Osteocyte (in vitro differentiated cells): ENCODE results near the gene RAB6A. TPM values are rescaled to one million over a fixed set of nuclear protein-coding genes. Genes with fewer than 3 reads are reported as not detected.

Experiments used
- DNase-seq: peaks from one replicate; pipeline ENCODE4 v3.0.0; 2021; ENCODE audit warnings: mixed read lengths; ENCODE audit not compliant: unreplicated experiment; ENCODE audit errors: extremely low spot score
- H3K27ac Mint-ChIP-seq: one replicate; pipeline ENCODE4 v1.8.0; 2021; ENCODE audit warnings: mild to moderate bottlenecking, mixed read lengths; ENCODE audit not compliant: unreplicated experiment
- H3K27me3 Mint-ChIP-seq: one replicate; pipeline ENCODE4 v1.8.0; 2021; ENCODE audit warnings: mixed read lengths; ENCODE audit not compliant: unreplicated experiment
- H3K36me3 Mint-ChIP-seq: one replicate; pipeline ENCODE4 v1.8.0; 2021; ENCODE audit warnings: mixed read lengths; ENCODE audit not compliant: unreplicated experiment
- H3K4me1 Mint-ChIP-seq: one replicate; pipeline ENCODE4 v1.8.0; 2021; ENCODE audit warnings: mixed read lengths; ENCODE audit not compliant: unreplicated experiment
- H3K4me3 Mint-ChIP-seq: one replicate; pipeline ENCODE4 v1.8.0; 2021; ENCODE audit warnings: mild to moderate bottlenecking, moderate library complexity, mixed read lengths; ENCODE audit not compliant: unreplicated experiment
- H3K9me3 Mint-ChIP-seq: one replicate; pipeline ENCODE4 v1.8.0; 2021; ENCODE audit warnings: mixed read lengths; ENCODE audit not compliant: unreplicated experiment
- total RNA-seq: library from RNA; stranded (reverse); gene quantifications from 2 replicates; pipeline ENCODE4 v1.2.1, GENCODE V29; 2021
- TF ChIP-seq, protein P1 (sequence below): fragments of 200-600 bp; sonication (generic); IDR thresholded peaks from 2 replicates; pipeline ENCODE4 v1.5.0; 2021; ENCODE audit warnings: antibody characterized with exemption, mild to moderate bottlenecking, moderate library complexity

The RAB6A gene
- total RNA-seq, 1 donor from 2014 or later, result 145 TPM

DNA sequence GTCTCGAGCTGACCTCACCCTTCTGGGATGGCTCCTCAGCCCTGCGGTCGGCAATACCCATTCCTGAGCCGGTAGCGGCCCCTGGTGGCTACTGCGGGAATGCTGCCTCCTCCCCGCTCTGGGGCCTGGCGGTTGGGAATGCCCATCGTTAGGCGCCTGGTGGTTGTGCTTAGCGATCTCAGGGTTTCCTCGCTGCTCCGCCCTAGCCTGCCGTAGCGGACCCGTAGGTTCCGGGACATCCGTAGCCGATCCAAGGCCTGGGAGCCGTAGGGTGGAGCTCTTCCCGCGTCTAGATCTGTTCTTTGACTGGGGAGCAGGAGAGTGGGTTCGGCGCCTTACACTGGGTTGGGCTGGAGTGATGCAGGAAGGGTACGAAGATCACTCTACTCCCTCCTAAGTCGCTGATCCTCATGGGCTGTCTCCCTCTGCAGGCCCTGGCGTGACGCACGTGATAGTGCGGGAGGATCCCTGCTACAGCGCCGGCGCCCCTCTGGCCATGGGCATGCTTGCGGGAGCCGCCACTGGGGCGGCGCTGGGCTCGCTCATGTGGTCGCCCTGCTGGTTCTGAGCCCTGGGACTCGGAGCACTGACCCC is 99.7 kb downstream of the RAB6A start:
- peak; percentile 97 for DNase-seq
- Mint-ChIP-seq H3K27ac (no peak overlapping the region), H3K4me3 (peak overlapping the region; percentile 54), H3K36me3 (no peaks in the 10 kb centered on the region), H3K4me1 (peaks cover 5% of the 10 kb centered on the region), H3K9me3 (no peaks in the 10 kb centered on the region), H3K27me3 (no peaks in the 10 kb centered on the region)
- TF ChIP-seq, protein P1, sequence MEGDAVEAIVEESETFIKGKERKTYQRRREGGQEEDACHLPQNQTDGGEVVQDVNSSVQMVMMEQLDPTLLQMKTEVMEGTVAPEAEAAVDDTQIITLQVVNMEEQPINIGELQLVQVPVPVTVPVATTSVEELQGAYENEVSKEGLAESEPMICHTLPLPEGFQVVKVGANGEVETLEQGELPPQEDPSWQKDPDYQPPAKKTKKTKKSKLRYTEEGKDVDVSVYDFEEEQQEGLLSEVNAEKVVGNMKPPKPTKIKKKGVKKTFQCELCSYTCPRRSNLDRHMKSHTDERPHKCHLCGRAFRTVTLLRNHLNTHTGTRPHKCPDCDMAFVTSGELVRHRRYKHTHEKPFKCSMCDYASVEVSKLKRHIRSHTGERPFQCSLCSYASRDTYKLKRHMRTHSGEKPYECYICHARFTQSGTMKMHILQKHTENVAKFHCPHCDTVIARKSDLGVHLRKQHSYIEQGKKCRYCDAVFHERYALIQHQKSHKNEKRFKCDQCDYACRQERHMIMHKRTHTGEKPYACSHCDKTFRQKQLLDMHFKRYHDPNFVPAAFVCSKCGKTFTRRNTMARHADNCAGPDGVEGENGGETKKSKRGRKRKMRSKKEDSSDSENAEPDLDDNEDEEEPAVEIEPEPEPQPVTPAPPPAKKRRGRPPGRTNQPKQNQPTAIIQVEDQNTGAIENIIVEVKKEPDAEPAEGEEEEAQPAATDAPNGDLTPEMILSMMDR, result peak; percentile 97

DNA sequence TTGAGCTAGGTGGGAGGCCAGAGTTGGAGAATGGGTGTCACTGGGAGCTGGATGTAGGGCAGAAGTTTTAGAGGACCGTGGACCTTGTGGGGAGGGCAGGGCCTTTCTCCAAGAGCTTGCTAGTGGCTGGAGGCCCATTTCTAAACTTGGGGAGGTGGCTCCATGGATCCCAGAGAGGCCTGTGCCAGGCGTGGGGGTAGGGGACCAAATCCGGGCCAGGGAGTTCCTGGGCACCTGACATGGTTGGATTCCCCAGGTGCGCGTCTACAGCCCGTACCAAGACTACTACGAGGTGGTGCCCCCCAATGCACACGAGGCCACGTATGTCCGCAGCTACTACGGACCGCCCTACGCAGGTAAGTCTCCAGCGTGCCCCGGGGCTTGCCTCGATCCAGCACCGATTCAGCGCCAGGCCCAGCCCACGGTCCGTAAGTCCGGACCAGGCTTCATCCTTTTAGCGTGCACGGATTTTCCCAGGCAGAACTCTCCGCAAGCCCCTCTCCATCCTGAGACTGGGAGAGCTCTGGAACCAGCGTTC is 100.3 kb downstream of the RAB6A start:
- Mint-ChIP-seq H3K27ac (no peak overlapping the region), H3K4me3 (peak overlapping the region; percentile 54), H3K9me3 (no peaks in the 10 kb centered on the region), H3K36me3 (no peaks in the 10 kb centered on the region), H3K27me3 (no peaks in the 10 kb centered on the region), H3K4me1 (peaks cover 5% of the 10 kb centered on the region)
- DNase-seq, result no peak
- TF ChIP-seq, protein P1, result no peak

DNA sequence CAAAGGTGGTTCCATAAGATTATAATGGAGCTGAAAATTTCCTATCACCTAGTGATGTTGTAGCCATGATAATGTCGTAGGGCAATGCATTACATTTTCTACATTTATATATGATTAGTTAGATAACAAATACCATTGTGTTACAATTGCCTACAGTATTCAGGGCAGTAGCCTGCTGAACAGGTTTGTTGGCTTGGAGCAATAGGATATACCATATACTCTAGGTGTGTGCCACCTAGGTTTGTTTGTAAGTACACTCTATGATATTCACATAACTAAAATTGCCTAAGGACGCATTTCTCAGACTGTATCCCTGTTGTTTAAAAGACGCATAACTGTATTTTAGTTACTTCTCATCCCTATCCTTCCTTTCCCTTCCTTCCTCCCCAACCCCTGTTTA is 100.9 kb downstream of the RAB6A start:
- TF ChIP-seq, protein P1, result no peak
- DNase-seq, result no peak
- Mint-ChIP-seq H3K27me3 (no peaks in the 10 kb centered on the region), H3K9me3 (no peaks in the 10 kb centered on the region), H3K4me3 (no peak overlapping the region), H3K4me1 (peaks cover 5% of the 10 kb centered on the region), H3K27ac (no peak overlapping the region), H3K36me3 (no peaks in the 10 kb centered on the region)

DNA sequence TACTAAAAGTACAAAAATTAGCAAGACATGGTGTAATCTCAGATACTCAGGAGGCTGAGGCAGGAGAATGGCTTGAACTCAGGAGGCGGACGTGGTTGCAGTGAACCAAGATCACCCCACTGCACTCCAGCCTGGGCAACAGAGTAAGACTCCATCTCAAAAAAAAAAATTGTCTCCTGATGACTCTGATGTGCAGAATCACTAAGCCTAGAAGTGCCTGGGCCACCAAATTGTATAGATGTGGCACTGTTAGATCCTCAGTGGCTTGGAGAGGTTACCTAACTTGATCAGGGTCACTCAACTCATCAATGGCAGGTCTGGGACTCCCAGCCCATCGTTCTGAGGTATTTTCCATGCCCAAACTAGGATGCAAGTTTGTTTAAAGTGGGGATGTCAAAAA is 103.9 kb downstream of the RAB6A start:
- DNase-seq, result no peak
- H3K4me1 Mint-ChIP-seq, result peaks cover 5% of the 10 kb centered on the region
- no peaks in the 10 kb centered on the region for H3K36me3 Mint-ChIP-seq
- no peaks in the 10 kb centered on the region for H3K9me3 Mint-ChIP-seq
- H3K27me3 Mint-ChIP-seq, result no peaks in the 10 kb centered on the region
- H3K27ac Mint-ChIP-seq, result no peak overlapping the region
- TF ChIP-seq, protein P1, result no peak
- no peak overlapping the region for H3K4me3 Mint-ChIP-seq

DNA sequence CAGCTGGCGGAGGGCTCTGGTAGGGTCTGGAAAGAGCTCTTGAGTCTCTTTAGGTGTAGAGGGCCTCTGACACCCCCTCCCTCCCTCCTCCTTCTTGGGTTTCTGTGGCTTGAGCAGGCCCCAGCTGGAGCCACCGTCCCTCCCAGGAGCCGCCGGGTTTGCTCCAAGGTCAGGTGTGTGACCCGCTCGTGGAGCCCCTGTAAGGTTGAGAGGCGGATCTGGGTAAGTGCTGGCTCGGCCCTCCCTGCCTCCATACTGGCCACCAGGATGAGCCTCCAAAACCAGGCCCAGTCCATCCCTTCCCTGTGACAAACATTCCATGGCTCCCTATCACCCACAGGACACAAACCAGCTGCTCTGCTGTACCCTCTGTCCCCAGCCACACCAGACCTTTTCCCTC is 105.2 kb downstream of the RAB6A start:
- no peak overlapping the region for H3K4me3 Mint-ChIP-seq
- no peaks in the 10 kb centered on the region for H3K36me3 Mint-ChIP-seq
- H3K27me3 Mint-ChIP-seq, result no peaks in the 10 kb centered on the region
- TF ChIP-seq, protein P1, result no peak
- no peaks in the 10 kb centered on the region for H3K9me3 Mint-ChIP-seq
- DNase-seq, result no peak
- peaks cover under 1% of the 10 kb centered on the region for H3K4me1 Mint-ChIP-seq
- no peak overlapping the region for H3K27ac Mint-ChIP-seq
